Smooth muscle cell of the brain vasculature (primary cell): ENCODE data around the gene WDFY1.

Experiments
- DNase-seq: peaks from one replicate; pipeline ENCODE4 v3.0.0-alpha.2; 2012; ENCODE audit warnings: low read depth, low spot score

Gene WDFY1

GRCh38 chr2:223930103-223930976 lies 14.8 kb downstream of the WDFY1 start:
- no peak for DNase-seq

- no peak for DNase-seq
Observed at GRCh38 chr2:223929571-223930102, 15.5 kb downstream of the WDFY1 start.

- no peak for DNase-seq
Observed at GRCh38 chr2:223928113-223929006, 16.8 kb downstream of the WDFY1 start.

- DNase-seq, result no peak
Observed at GRCh38 chr2:223925106-223925505, 20.0 kb downstream of the WDFY1 start.

GRCh38 chr2:223923976-223924375 lies 21.2 kb downstream of the WDFY1 start:
- DNase-seq, result no peak

- DNase-seq, result no peak
Observed at GRCh38 chr2:223922308-223922707, 22.8 kb downstream of the WDFY1 start.

GRCh38 chr2:223921204-223921603 lies 23.9 kb downstream of the WDFY1 start:
- no peak for DNase-seq

- no peak for DNase-seq
Observed at GRCh38 chr2:223920109-223920508, 25.0 kb downstream of the WDFY1 start.

- DNase-seq, result no peak
Observed at GRCh38 chr2:223918671-223919134, 26.4 kb downstream of the WDFY1 start.

- DNase-seq, result no peak
Observed at GRCh38 chr2:223916181-223916920, 28.8 kb downstream of the WDFY1 start.

GRCh38 chr2:223915071-223915470 lies 30.1 kb downstream of the WDFY1 start:
- DNase-seq, result no peak

GRCh38 chr2:223914324-223914723 lies 30.8 kb downstream of the WDFY1 start:
- no peak for DNase-seq

- DNase-seq, result no peak
Observed at GRCh38 chr2:223909001-223909741, 36.0 kb downstream of the WDFY1 start.

GRCh38 chr2:223908304-223908998 lies 36.7 kb downstream of the WDFY1 start:
- no peak for DNase-seq

- DNase-seq, result no peak
Observed at GRCh38 chr2:223905996-223906395, 39.1 kb downstream of the WDFY1 start.

- no peak for DNase-seq
Observed at GRCh38 chr2:223901854-223902253, 43.3 kb downstream of the WDFY1 start.

GRCh38 chr2:223901311-223901710 lies 43.8 kb downstream of the WDFY1 start:
- DNase-seq, result no peak

- no peak for DNase-seq
Observed at GRCh38 chr2:223900531-223900930, 44.6 kb downstream of the WDFY1 start.

GRCh38 chr2:223900066-223900465 lies 45.1 kb downstream of the WDFY1 start:
- no peak for DNase-seq

GRCh38 chr2:223897669-223898330 lies 47.3 kb downstream of the WDFY1 start:
- no peak for DNase-seq
